IMR-90 (cell line): ENCODE data around the gene TRPM3. TPM values are rescaled to one million over a fixed set of nuclear protein-coding genes. Genes with fewer than 3 reads are reported as not detected.
A peak's percentile ranks its signal among the peaks of the same experiment; 100 is the strongest.

Experiments used
- ATAC-seq: fragments of 200-7000 bp; cut with Tn5 transposase; 2 replicates; pipeline ENCODE4 v1.9.1; 2020; ENCODE audit warnings: low read depth, mild to moderate bottlenecking, moderate library complexity
- BruUV-seq: library from RNA; stranded (reverse); fragments of 400-500 nt; replicated peaks from 2 replicates; lab custom pipeline; 2021; lab: Mats Ljungman, UMichigan
- CTCF ChIA-PET: fragments of 300-600 bp; formaldehyde crosslinking; extraction: SDS; loops from one replicate; lab custom pipeline; 2021; ENCODE audit warnings: antibody characterized with exemption; lab: Yijun Ruan, JAX
- POLR2A ChIA-PET: fragments of 300-600 bp; sonication (Branson Sonifier 250); formaldehyde crosslinking; loops from one replicate; lab custom pipeline; 2022; ENCODE audit warnings: antibody characterized with exemption; ENCODE audit not compliant: unreplicated experiment; lab: Charles Lee
- DNase-seq: peaks from one replicate; pipeline ENCODE4 v3.0.0; 2013
- H2AFZ ChIP-seq: replicated peaks from 2 replicates; pipeline ENCODE3; 2013; ENCODE audit warnings: low read length, mild to moderate bottlenecking; ENCODE audit not compliant: poor library complexity
- H2AK5ac ChIP-seq: 2 replicates; pipeline ENCODE4 v1.6.1; 2013; ENCODE audit warnings: low read depth, low read length, inconsistent platforms
- H2AK9ac ChIP-seq: replicated peaks from 2 replicates; pipeline ENCODE3; 2013; ENCODE audit warnings: mild to moderate bottlenecking, low read depth, low read length, moderate library complexity; ENCODE audit not compliant: poor library complexity
- H2BK120ac ChIP-seq: 2 replicates; pipeline ENCODE4 v1.6.1; 2013; ENCODE audit warnings: low read depth, low read length, inconsistent platforms
- H2BK15ac ChIP-seq: 3 replicates; pipeline ENCODE4 v1.6.1; 2013; ENCODE audit warnings: low read depth, low read length, inconsistent platforms
- H2BK20ac ChIP-seq: 2 replicates; pipeline ENCODE4 v1.6.1; 2013; ENCODE audit warnings: low read depth, mild to moderate bottlenecking, inconsistent platforms, low read length, moderate library complexity
- H2BK5ac ChIP-seq: 2 replicates; pipeline ENCODE4 v1.6.1; 2013; ENCODE audit warnings: mild to moderate bottlenecking, low read depth, low read length, inconsistent platforms; ENCODE audit not compliant: poor library complexity, severe bottlenecking
- H3K14ac ChIP-seq: replicated peaks from 2 replicates; pipeline ENCODE4 v1.6.1; 2013; ENCODE audit warnings: low read depth, low read length, inconsistent platforms
- H3K18ac ChIP-seq: 2 replicates; pipeline ENCODE4 v1.6.1; 2013; ENCODE audit warnings: low read depth, low read length, control low read depth
- H3K23ac ChIP-seq: 2 replicates; pipeline ENCODE4 v1.6.1; 2013; ENCODE audit warnings: low read depth, low read length, inconsistent platforms
- H3K27ac ChIP-seq: 2 replicates; pipeline ENCODE4 v1.5.1; 2013; ENCODE audit warnings: mild to moderate bottlenecking, control low read depth, low read length; ENCODE audit not compliant: insufficient read depth
- H3K27me3 ChIP-seq: 2 replicates; pipeline ENCODE4 v1.6.1; 2013; ENCODE audit warnings: low read length; ENCODE audit not compliant: control insufficient read depth, insufficient read depth
- H3K36me3 ChIP-seq: 2 replicates; pipeline ENCODE4 v1.6.1; 2013; ENCODE audit warnings: low read length, mixed read lengths; ENCODE audit not compliant: control insufficient read depth, insufficient read depth
- H3K4ac ChIP-seq: 2 replicates; pipeline ENCODE4 v1.6.1; 2013; ENCODE audit warnings: low read depth, low read length, inconsistent platforms
- H3K4me1 ChIP-seq: 2 replicates; pipeline ENCODE4 v1.6.1; 2013; ENCODE audit warnings: low read length, mixed read lengths; ENCODE audit not compliant: control insufficient read depth, insufficient read depth
- H3K4me2 ChIP-seq: 2 replicates; pipeline ENCODE4 v1.6.1; 2013; ENCODE audit warnings: low read depth, mild to moderate bottlenecking, control low read depth, low read length, moderate library complexity
- H3K4me3 ChIP-seq: 2 replicates; pipeline ENCODE4 v1.5.1; 2013; ENCODE audit warnings: low read depth, mild to moderate bottlenecking, control low read depth, low read length, moderate library complexity; ENCODE audit not compliant: insufficient read depth
- H3K56ac ChIP-seq: 2 replicates; pipeline ENCODE4 v1.6.1; 2013; ENCODE audit warnings: low read length, inconsistent platforms; ENCODE audit not compliant: insufficient read depth; ENCODE audit errors: extremely low read depth
- H3K79me1 ChIP-seq, 2 experiments: 2 replicates each; pipeline ENCODE4 v1.6.1; 2013; ENCODE audit warnings: low read length in 2 of 2, inconsistent platforms in 1 of 2, low read depth in 1 of 2
- H3K9ac ChIP-seq: 2 replicates; pipeline ENCODE4 v1.6.1; 2013; ENCODE audit warnings: low read depth, low read length, control low read depth
- H3K9me1 ChIP-seq: 2 replicates; pipeline ENCODE4 v1.6.1; 2013; ENCODE audit warnings: low read length, inconsistent platforms; ENCODE audit not compliant: insufficient read depth
- H3K9me3 ChIP-seq: 2 replicates; pipeline ENCODE4 v1.6.1; 2013; ENCODE audit warnings: low read length; ENCODE audit not compliant: control insufficient read depth, insufficient read depth
- H4K20me1 ChIP-seq: 2 replicates; pipeline ENCODE4 v1.6.1; 2013; ENCODE audit warnings: low read length, inconsistent platforms; ENCODE audit not compliant: insufficient read depth
- H4K5ac ChIP-seq: 2 replicates; pipeline ENCODE4 v1.6.1; 2013; ENCODE audit warnings: mild to moderate bottlenecking, low read depth, low read length, control low read depth
- H4K8ac ChIP-seq, 2 experiments: 2 replicates each; pipeline ENCODE4 v1.6.1; 2013; ENCODE audit warnings: low read depth in 2 of 2, low read length in 2 of 2, control low read depth in 1 of 2, inconsistent platforms in 1 of 2
- H4K91ac ChIP-seq: 2 replicates; pipeline ENCODE4 v1.6.1; 2013; ENCODE audit warnings: low read depth, low read length, inconsistent platforms; ENCODE audit not compliant: insufficient read depth
- FOS ChIP-seq: fragments of 150-350 bp; IDR thresholded peaks from 2 replicates; pipeline ENCODE4 v1.6.1; 2016; ENCODE audit warnings: low read depth, low read length
- NFE2L2 ChIP-seq: fragments of 150-350 bp; IDR thresholded peaks from 2 replicates; pipeline ENCODE4 v1.6.1; 2016; ENCODE audit warnings: low read depth, mild to moderate bottlenecking, low read length
- WGBS, 2 experiments: methylation state at CpG; one replicate each; pipeline versions ENCODE4 v1.1.5 to v1.1.7; 2013; ENCODE audit warnings: missing lambda C conversion rate in 2 of 2; ENCODE audit not compliant: insufficient read length in 1 of 2; ENCODE audit errors: extremely low coverage in 2 of 2; 5-methylcytosine and 5-hydroxymethylcytosine counted together
- dilution Hi-C: fragments of 300-500 bp; cut with HindIII; formaldehyde crosslinking; loops from one replicate; pipeline ENCODE4 v1.14.3; 2018; ENCODE audit warnings: low sequenced_read_pairs; ENCODE audit not compliant: unreplicated experiment
- in situ Hi-C: fragments of 300-500 bp; cut with MboI; formaldehyde crosslinking; loops from 3 replicates; pipeline ENCODE4 v1.14.3; 2019; ENCODE audit warnings: low sequenced_read_pairs, inconsistent platforms, mixed read lengths
- intact Hi-C: fragments of 100-400 bp; cut with micrococcal nuclease; formaldehyde crosslinking; loops from 2 replicates; pipeline ENCODE4 v1.10.0; 2022
- polyA plus RNA-seq, 3 experiments: library from polyadenylated mRNA; depleted of rRNA; stranded (reverse); fragments of >200 nt; gene quantifications; 2 replicates each; pipeline ENCODE4 v1.2.3, GENCODE V29; 2012; ENCODE audit warnings: low replicate concordance in 1 of 3
- total RNA-seq: library from RNA; depleted of rRNA; stranded (reverse); fragments of >200 nt; gene quantifications from 2 replicates; pipeline ENCODE4 v1.2.3, GENCODE V29; 2012
- TF ChIP-seq, protein P1 (sequence below): fragments of 150-350 bp; IDR thresholded peaks from 2 replicates; pipeline ENCODE4 v1.6.1; 2017; ENCODE audit warnings: mild to moderate bottlenecking, antibody characterized with exemption, low read length, low read depth

The TRPM3 gene
- total and polyA plus RNA-seq, 2 of the 4 experiments (the other 2 are of a cell fraction): not detected

DNA sequence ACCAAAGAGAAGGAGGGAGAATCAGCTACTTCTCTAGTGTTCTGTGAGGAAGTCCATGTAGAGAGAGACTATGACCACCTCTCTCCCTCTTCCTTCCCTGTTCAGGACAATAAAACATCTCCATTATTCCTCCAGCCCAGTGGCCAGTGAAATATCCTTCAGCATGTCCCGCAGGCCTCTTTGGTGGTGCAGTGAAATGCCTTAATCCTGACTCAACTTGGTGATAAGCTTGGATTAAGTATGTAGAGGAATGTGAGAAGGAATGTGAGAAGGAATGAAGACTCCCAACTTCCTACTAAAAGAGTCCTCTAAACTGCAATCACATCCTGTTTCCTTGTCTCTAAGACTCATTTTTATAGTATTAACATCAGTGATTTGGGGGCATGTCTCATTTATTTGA is 167.3 kb downstream of the TRPM3 start:
- no peak overlapping the region for H2AK9ac ChIP-seq
- H3K79me1 ChIP-seq: no peaks in the 10 kb centered on the region
- no TSS peak for BruUV-seq
- dilution Hi-C loops (no loop called here), in situ Hi-C loops (no loop called here), intact Hi-C loops (loop anchor here (1.0 to 10.0 kb wide), 2 partner anchors 30 to 811 kb away; partner anchors contain the start of gene CEMIP2)
- no peaks in the 10 kb centered on the region for H3K36me3 ChIP-seq
- no peak overlapping the region for H2AK5ac ChIP-seq
- peak overlapping the region; percentile 93 for H3K56ac ChIP-seq
- DNase-seq: peak; percentile 90
- H2BK120ac ChIP-seq: peak overlapping the region; percentile 97
- H3K9ac ChIP-seq: peak overlapping the region; percentile 33; the same call in 1 of the 2 replicates
- WGBS, 2 experiments: no CpG with 5 or more reads among the region's 1 CpG
- H3K4ac ChIP-seq: peak overlapping the region; percentile 89
- ChIA-PET CTCF (interaction anchor here (1.0 kb wide), 1 partner anchor 17 kb away, joined by 3 read pairs; no protein-coding TSS in a partner anchor), POLR2A (no interaction called here)
- no peaks in the 10 kb centered on the region for H3K9me3 ChIP-seq
- H4K5ac ChIP-seq: peak overlapping the region; percentile 74
- H3K23ac ChIP-seq: peak overlapping the region; percentile 95
- no peaks in the 10 kb centered on the region; the same call in 1 of the 2 replicates for H3K9me1 ChIP-seq
- H3K27ac ChIP-seq: peak overlapping the region; percentile 94
- H3K4me2 ChIP-seq: no peak overlapping the region
- H2AFZ ChIP-seq: peak overlapping the region; percentile 2
- peaks cover 12% of the 10 kb centered on the region for H3K4me1 ChIP-seq
- TF ChIP-seq FOS (peak; percentile 38; the same call in 1 of the 2 replicates), NFE2L2 (no peak)
- TF ChIP-seq, protein P1, sequence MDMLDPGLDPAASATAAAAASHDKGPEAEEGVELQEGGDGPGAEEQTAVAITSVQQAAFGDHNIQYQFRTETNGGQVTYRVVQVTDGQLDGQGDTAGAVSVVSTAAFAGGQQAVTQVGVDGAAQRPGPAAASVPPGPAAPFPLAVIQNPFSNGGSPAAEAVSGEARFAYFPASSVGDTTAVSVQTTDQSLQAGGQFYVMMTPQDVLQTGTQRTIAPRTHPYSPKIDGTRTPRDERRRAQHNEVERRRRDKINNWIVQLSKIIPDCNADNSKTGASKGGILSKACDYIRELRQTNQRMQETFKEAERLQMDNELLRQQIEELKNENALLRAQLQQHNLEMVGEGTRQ: no peak
- H2BK15ac ChIP-seq: peak overlapping the region; percentile 97
- peak overlapping the region; percentile 86 for H3K14ac ChIP-seq
- no peak overlapping the region for H3K4me3 ChIP-seq
- peak overlapping the region; percentile 98 for H2BK20ac ChIP-seq
- no peaks in the 10 kb centered on the region for H4K20me1 ChIP-seq
- H2BK5ac ChIP-seq: peak overlapping the region; percentile 91
- H4K8ac ChIP-seq: peak overlapping the region; percentile 82 to 93
- peak overlapping the region; percentile 86 for H3K18ac ChIP-seq
- no peaks in the 10 kb centered on the region for H3K27me3 ChIP-seq
- ATAC-seq: peak; percentile 93
- peak overlapping the region; percentile 97 for H4K91ac ChIP-seq
